ENCODE data around the gene GMCL1.

GRCh38 chr2:69791045-69791444 lies 38.4 kb upstream of the GMCL1 start:
- TF ChIP-seq POLR2AphosphoS5 (IDR thresholded peaks at IDR 0.05; ENCODE audit: borderline replicate concordance, low read depth, low read length) (no peak), FOXP2 (optimal IDR thresholded peaks at IDR 0.05; ENCODE audit: control extremely low read depth, extremely low read length, insufficient read depth) (no peak)
